Right atrium auricular region (tissue), 2 donors: ENCODE measurements around the gene HADHB. TPM values are rescaled to one million over a fixed set of nuclear protein-coding genes. Genes with fewer than 3 reads are reported as not detected.
A peak's percentile ranks its signal among the peaks of the same experiment; 100 is the strongest.

Experiments
- DNase-seq: peaks from one replicate; pipeline ENCODE4 v3.0.0-alpha.2; 2019; ENCODE audit warnings: low spot score
- H3K27ac ChIP-seq, 2 donors: fragments of 200-600 bp; sonication (generic); 1 replicate in 1 of 2; 2 replicates in 1 of 2; pipeline ENCODE4 v1.5.1; 2016 to 2019
- H3K27me3 ChIP-seq, 2 donors: fragments of 200-600 bp; sonication (generic); one replicate each; pipeline versions ENCODE4 v1.5.1 to v1.6.0; 2017 to 2019
- H3K36me3 ChIP-seq: fragments of 200-600 bp; sonication (generic); one replicate; pipeline ENCODE4 v1.5.1; 2016
- H3K4me1 ChIP-seq, 2 donors: fragments of 200-600 bp; sonication (generic); one replicate each; pipeline versions ENCODE4 v1.5.1 to v1.6.0; 2017 to 2019
- H3K4me3 ChIP-seq, 2 donors: fragments of 200-600 bp; sonication (generic); 1 replicate in 1 of 2; 2 replicates in 1 of 2; pipeline ENCODE4 v1.5.1; 2017 to 2019; ENCODE audit warnings: mild to moderate bottlenecking in 1 of 2, moderate library complexity in 1 of 2
- H3K9me3 ChIP-seq, 2 donors: fragments of 200-600 bp; sonication (generic); one replicate each; pipeline ENCODE4 v1.5.1; 2019
- CTCF ChIP-seq, 2 donors: fragments of 200-600 bp; sonication (generic); IDR thresholded peaks; one replicate each; pipeline ENCODE4 v1.5.1; 2019; ENCODE audit warnings: antibody characterized with exemption in 2 of 2
- total RNA-seq, 2 donors: library from RNA; depleted of rRNA; stranded (reverse); fragments of >200 nt; gene quantifications; one replicate each; pipeline ENCODE4 v1.1.0, GENCODE V29; 2016

Gene HADHB
- total RNA-seq, 2 donors from 2014 or later = 756 to 770 TPM

- Histone ChIP-seq H3K27ac (no peak overlapping the region), H3K9me3 (no peaks in the 10 kb centered on the region), H3K4me1 (no peaks in the 10 kb centered on the region), H3K36me3 (peaks cover 54% of the 10 kb centered on the region), H3K27me3 (no peaks in the 10 kb centered on the region), H3K4me3 (no peak overlapping the region)
- TF ChIP-seq CTCF (IDR thresholded peaks at IDR 0.05) = no peak
- DNase-seq = no peak
These were observed 45.3 kb downstream of the HADHB start for GRCh38 chr2:26290001-26290400.

- H3K27ac ChIP-seq = no peak overlapping the region
- H3K36me3 ChIP-seq = peaks cover 29% of the 10 kb centered on the region
- no peak overlapping the region for H3K4me3 ChIP-seq
- TF ChIP-seq CTCF (IDR thresholded peaks at IDR 0.05) = no peak
- H3K27me3 ChIP-seq = no peaks in the 10 kb centered on the region
- H3K9me3 ChIP-seq = no peaks in the 10 kb centered on the region
- H3K4me1 ChIP-seq = no peaks in the 10 kb centered on the region
- no peak for DNase-seq
These were observed 47.9 kb downstream of the HADHB start for GRCh38 chr2:26292646-26293045.

- H3K27ac ChIP-seq = no peak overlapping the region
- no peak for TF ChIP-seq CTCF (IDR thresholded peaks at IDR 0.05)
- no peak overlapping the region for H3K4me3 ChIP-seq
- H3K9me3 ChIP-seq = no peaks in the 10 kb centered on the region
- H3K27me3 ChIP-seq = no peaks in the 10 kb centered on the region
- H3K36me3 ChIP-seq = peaks cover 5% of the 10 kb centered on the region
- H3K4me1 ChIP-seq = peaks cover 0 to 10% of the 10 kb centered on the region in 2 donors
- DNase-seq = no peak
These were observed 50.8 kb downstream of the HADHB start for GRCh38 chr2:26295511-26295910.

- H3K9me3 ChIP-seq = no peaks in the 10 kb centered on the region
- H3K4me3 ChIP-seq = no peak overlapping the region
- TF ChIP-seq CTCF (IDR thresholded peaks at IDR 0.05) = no peak
- DNase-seq = no peak
- H3K27me3 ChIP-seq = no peaks in the 10 kb centered on the region
- no peaks in the 10 kb centered on the region for H3K36me3 ChIP-seq
- H3K27ac ChIP-seq = no peak overlapping the region
- H3K4me1 ChIP-seq = peaks cover 0 to 12% of the 10 kb centered on the region in 2 donors
These were observed 52.3 kb downstream of the HADHB start for GRCh38 chr2:26297061-26297460.

- Histone ChIP-seq H3K9me3 (no peaks in the 10 kb centered on the region), H3K27me3 (no peaks in the 10 kb centered on the region), H3K36me3 (no peaks in the 10 kb centered on the region), H3K27ac (peak overlapping the region; percentile 54 to 72), H3K4me3 (peak overlapping the region; percentile 46 to 61), H3K4me1 (peaks cover 0 to 12% of the 10 kb centered on the region in 2 donors)
- TF ChIP-seq CTCF (IDR thresholded peaks at IDR 0.05) = no peak
- DNase-seq = no peak
These were observed 53.5 kb downstream of the HADHB start for GRCh38 chr2:26298286-26298637.

- Histone ChIP-seq H3K9me3 (no peaks in the 10 kb centered on the region), H3K27ac (peak overlapping the region; percentile 54 to 72), H3K27me3 (no peaks in the 10 kb centered on the region), H3K4me1 (peaks cover 0 to 12% of the 10 kb centered on the region in 2 donors), H3K4me3 (peak overlapping the region; percentile 46 to 61), H3K36me3 (no peaks in the 10 kb centered on the region)
- no peak for TF ChIP-seq CTCF (IDR thresholded peaks at IDR 0.05)
- peak; percentile 69 for DNase-seq
These were observed 54.1 kb downstream of the HADHB start for GRCh38 chr2:26298638-26299393.
